ENCODE data around the gene ATP5F1B. TPM values are rescaled to one million over a fixed set of nuclear protein-coding genes. Genes with fewer than 3 reads are reported as not detected.

The ATP5F1B gene
- total and polyA plus RNA-seq, 9 of the 15 experiments (the other 6 are each of a cell fraction or from before 2014, with no cell fraction given): 908 to 3,125 (median 1,482) TPM

GRCh38 chr12:56688846-56689109 is 43.0 kb upstream of the ATP5F1B start (continued):
- no peak for TF ChIP-seq GATA2 (CRISPR knock-in tag; IDR thresholded peaks at IDR 0.05)
- no peak for TF ChIP-seq RB1 (IDR thresholded peaks at IDR 0.05; ENCODE audit: low read depth)
- no peak for TF ChIP-seq PTBP1 (IDR thresholded peaks at IDR 0.05; ENCODE audit: low read depth, low read length)
- TF ChIP-seq MED1 (CRISPR knock-in tag; IDR thresholded peaks at IDR 0.05; ENCODE audit: borderline replicate concordance): no peak
- no peak for TF ChIP-seq CSDE1 (IDR thresholded peaks at IDR 0.05)
- no peak for TF ChIP-seq CREBBP (IDR thresholded peaks at IDR 0.05; ENCODE audit: low read depth, low read length)
- TF ChIP-seq KLF6 (CRISPR knock-in tag; IDR thresholded peaks at IDR 0.05; ENCODE audit: borderline replicate concordance): no peak
- TF ChIP-seq IRF1 (CRISPR knock-in tag; IDR thresholded peaks at IDR 0.05; ENCODE audit: borderline replicate concordance): no peak
- TF ChIP-seq, protein P1, sequence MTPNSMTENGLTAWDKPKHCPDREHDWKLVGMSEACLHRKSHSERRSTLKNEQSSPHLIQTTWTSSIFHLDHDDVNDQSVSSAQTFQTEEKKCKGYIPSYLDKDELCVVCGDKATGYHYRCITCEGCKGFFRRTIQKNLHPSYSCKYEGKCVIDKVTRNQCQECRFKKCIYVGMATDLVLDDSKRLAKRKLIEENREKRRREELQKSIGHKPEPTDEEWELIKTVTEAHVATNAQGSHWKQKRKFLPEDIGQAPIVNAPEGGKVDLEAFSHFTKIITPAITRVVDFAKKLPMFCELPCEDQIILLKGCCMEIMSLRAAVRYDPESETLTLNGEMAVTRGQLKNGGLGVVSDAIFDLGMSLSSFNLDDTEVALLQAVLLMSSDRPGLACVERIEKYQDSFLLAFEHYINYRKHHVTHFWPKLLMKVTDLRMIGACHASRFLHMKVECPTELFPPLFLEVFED (CRISPR knock-in tag; conservative IDR thresholded peaks at IDR 0.05): 0 out of 2 replicates have a peak, but pooled peaks have one; percentile 13
- TF ChIP-seq ZNF133 (CRISPR knock-in tag; IDR thresholded peaks at IDR 0.05): no peak
- TF ChIP-seq PURB (CRISPR knock-in tag; IDR thresholded peaks at IDR 0.05; ENCODE audit: low read depth): no peak
- TF ChIP-seq, protein P2, sequence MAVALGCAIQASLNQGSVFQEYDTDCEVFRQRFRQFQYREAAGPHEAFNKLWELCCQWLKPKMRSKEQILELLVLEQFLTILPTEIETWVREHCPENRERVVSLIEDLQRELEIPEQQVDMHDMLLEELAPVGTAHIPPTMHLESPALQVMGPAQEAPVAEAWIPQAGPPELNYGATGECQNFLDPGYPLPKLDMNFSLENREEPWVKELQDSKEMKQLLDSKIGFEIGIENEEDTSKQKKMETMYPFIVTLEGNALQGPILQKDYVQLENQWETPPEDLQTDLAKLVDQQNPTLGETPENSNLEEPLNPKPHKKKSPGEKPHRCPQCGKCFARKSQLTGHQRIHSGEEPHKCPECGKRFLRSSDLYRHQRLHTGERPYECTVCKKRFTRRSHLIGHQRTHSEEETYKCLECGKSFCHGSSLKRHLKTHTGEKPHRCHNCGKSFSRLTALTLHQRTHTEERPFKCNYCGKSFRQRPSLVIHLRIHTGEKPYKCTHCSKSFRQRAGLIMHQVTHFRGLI (CRISPR knock-in tag; IDR thresholded peaks at IDR 0.05): no peak
- TF ChIP-seq HDAC8 (tag; IDR thresholded peaks at IDR 0.05): no peak
- no peak for TF ChIP-seq EZH2 (IDR thresholded peaks at IDR 0.05; ENCODE audit: borderline replicate concordance, low read depth, low read length)
- TF ChIP-seq MBD2 (IDR thresholded peaks at IDR 0.05; ENCODE audit: borderline replicate concordance, low read depth): no peak
- TF ChIP-seq DDX20 (tag; IDR thresholded peaks at IDR 0.05; ENCODE audit: low read depth): no peak
- no peak for TF ChIP-seq FOXA1 (IDR thresholded peaks at IDR 0.05; ENCODE audit: borderline replicate concordance)
- no peak for TF ChIP-seq SRF (CRISPR knock-in tag; IDR thresholded peaks at IDR 0.05)
- no peak for TF ChIP-seq DEAF1 (CRISPR knock-in tag; IDR thresholded peaks at IDR 0.05)
- no peak for TF ChIP-seq SIRT6 (IDR thresholded peaks at IDR 0.05; ENCODE audit: low read depth, low read length)
- no peak for TF ChIP-seq MTF1 (CRISPR knock-in tag; IDR thresholded peaks at IDR 0.05; ENCODE audit: borderline replicate concordance)
- peak; percentile 74 for TF ChIP-seq CHD1 (IDR thresholded peaks at IDR 0.05; ENCODE audit: low read length)
